B cell (primary cell): ENCODE measurements around the gene GOLGA8T. TPM values are rescaled to one million over a fixed set of nuclear protein-coding genes. Genes with fewer than 3 reads are reported as not detected.
"Not testable (repeated sequence)": the region's sequence is repeated elsewhere in the genome, so short reads cannot be mapped to it uniquely, and the experiment has no call there.

Experiments
- ATAC-seq: fragments of 200-7000 bp; cut with Tn5 transposase; one replicate; pipeline ENCODE4 v1.10.0; 2021; ENCODE audit warnings: low read depth, mild to moderate bottlenecking, moderate number of reproducible peaks, moderate library complexity
- CTCF ChIA-PET: fragments of 350-600 bp; sonication (Branson Sonifier 250); formaldehyde crosslinking; loops from one replicate; lab custom pipeline; 2021; ENCODE audit warnings: antibody characterized with exemption, inconsistent platforms; lab: Charles Lee
- POLR2A ChIA-PET: fragments of 350-600 bp; sonication (Branson Sonifier 250); formaldehyde crosslinking; loops from one replicate; lab custom pipeline; 2021; ENCODE audit warnings: antibody characterized with exemption; lab: Charles Lee
- DNase-seq: peaks from one replicate; pipeline ENCODE4 v3.0.0; 2013
- H2AFZ ChIP-seq: 2 replicates; pipeline ENCODE4 v1.6.1; 2012; ENCODE audit warnings: mild to moderate bottlenecking, low read depth, low read length; ENCODE audit not compliant: insufficient read depth, poor library complexity, severe bottlenecking
- H3K27ac ChIP-seq, 2 donors: 1 replicate in 1 of 2; 2 replicates in 1 of 2; pipeline ENCODE4 v1.5.1; 2012 to 2013; ENCODE audit warnings: low read length in 2 of 2, mild to moderate bottlenecking in 2 of 2, moderate library complexity in 1 of 2
- H3K27me3 ChIP-seq, 4 experiments: fragments of 200-600 bp in 1 of 4; sonication (generic) in 1 of 4; replicated peaks in 1 of 4; 1 replicate in 2 of 4; 2 replicates in 2 of 4; pipeline versions ENCODE4 v1.6.1 to v1.7.0; 2013 to 2016; ENCODE audit warnings: low read length in 3 of 4, mild to moderate bottlenecking in 2 of 4, mixed read lengths in 1 of 4, moderate library complexity in 1 of 4; ENCODE audit not compliant: insufficient read depth in 4 of 4, control insufficient read depth in 3 of 4; ENCODE audit errors: control extremely low read depth in 1 of 4
- H3K36me3 ChIP-seq, 2 experiments: replicated peaks in 1 of 2; 1 replicate in 1 of 2; 2 replicates in 1 of 2; pipeline versions ENCODE4 v1.6.1 to v1.7.1; 2013; ENCODE audit warnings: low read length in 1 of 2; ENCODE audit not compliant: insufficient read depth in 2 of 2, control insufficient read depth in 1 of 2; ENCODE audit errors: control extremely low read depth in 1 of 2, extremely low read depth in 1 of 2
- H3K4me1 ChIP-seq, 2 donors: fragments of 200-600 bp in 1 of 2; sonication (generic) in 1 of 2; 1 replicate in 1 of 2; 2 replicates in 1 of 2; pipeline versions ENCODE4 v1.5.1 to v1.6.1; 2013 to 2017; ENCODE audit warnings: low read length in 2 of 2; ENCODE audit not compliant: control insufficient read depth in 2 of 2, insufficient read depth in 2 of 2
- H3K4me2 ChIP-seq: replicated peaks from 2 replicates; pipeline ENCODE3; 2012; ENCODE audit warnings: mild to moderate bottlenecking, low read depth, low read length; ENCODE audit not compliant: poor library complexity, severe bottlenecking
- H3K4me3 ChIP-seq, 5 experiments: fragments of 200-600 bp in 1 of 5; sonication (generic) in 1 of 5; 1 replicate in 3 of 5; 2 replicates in 2 of 5; pipeline versions ENCODE4 v1.5.1 to v1.7.0; 2011 to 2016; ENCODE audit warnings: low read length in 4 of 5, mild to moderate bottlenecking in 4 of 5, low read depth in 2 of 5, control low read depth in 1 of 5, moderate library complexity in 1 of 5; ENCODE audit not compliant: insufficient read depth in 1 of 5; ENCODE audit errors: control extremely low read depth in 1 of 5, extremely low read depth in 1 of 5
- H3K79me2 ChIP-seq: fragments of 200-600 bp; sonication (generic); one replicate; pipeline ENCODE4 v1.6.0; 2016; ENCODE audit warnings: low read length; ENCODE audit not compliant: control insufficient read depth, insufficient read depth
- H3K9ac ChIP-seq: fragments of 200-600 bp; sonication (generic); 2 replicates; pipeline ENCODE4 v1.6.1; 2017; ENCODE audit warnings: mild to moderate bottlenecking, low read length, moderate library complexity
- H3K9me3 ChIP-seq, 3 donors: one replicate each; pipeline versions ENCODE4 v1.6.1 to v1.7.1; 2013; ENCODE audit warnings: low read length in 2 of 3; ENCODE audit not compliant: control insufficient read depth in 2 of 3, insufficient read depth in 1 of 3; ENCODE audit errors: control extremely low read depth in 1 of 3
- H4K20me1 ChIP-seq: 2 replicates; pipeline ENCODE4 v1.6.0; 2012; ENCODE audit warnings: mild to moderate bottlenecking, low read length; ENCODE audit not compliant: insufficient read depth, control insufficient read depth, poor library complexity, severe bottlenecking
- H3K27ac Mint-ChIP-seq: one replicate; pipeline ENCODE4 v1.8.0; 2021; ENCODE audit warnings: mixed read lengths
- H3K27me3 Mint-ChIP-seq: one replicate; pipeline ENCODE4 v1.8.0; 2021; ENCODE audit warnings: mixed read lengths
- H3K4me1 Mint-ChIP-seq: one replicate; pipeline ENCODE4 v1.8.0; 2021; ENCODE audit warnings: mixed read lengths
- H3K4me3 Mint-ChIP-seq: one replicate; pipeline ENCODE4 v1.8.0; 2021; ENCODE audit warnings: mixed read lengths
- H3K9me3 Mint-ChIP-seq: one replicate; pipeline ENCODE4 v1.8.0; 2022; ENCODE audit warnings: mixed read lengths; ENCODE audit not compliant: insufficient read depth
- whole genome bisulfite sequencing: methylation state at CpG from one replicate; pipeline ENCODE4 v1.1.5; 2013; ENCODE audit warnings: missing lambda C conversion rate; ENCODE audit not compliant: insufficient coverage; 5-methylcytosine and 5-hydroxymethylcytosine counted together
- intact Hi-C: fragments of 100-400 bp; cut with micrococcal nuclease; formaldehyde crosslinking; loops from one replicate; pipeline ENCODE4 v1.10.0; 2022
- polyA minus RNA-seq: library from RNA; depleted of rRNA, polyadenylated mRNA; stranded (reverse); fragments of >200 nt; gene quantifications from 2 replicates; pipeline ENCODE4 v1.2.3, GENCODE V29; 2012
- polyA plus RNA-seq: library from polyadenylated mRNA; depleted of rRNA; stranded (reverse); fragments of >200 nt; gene quantifications from 2 replicates; pipeline ENCODE4 v1.2.3, GENCODE V29; 2012
- total RNA-seq, 2 donors: library from RNA; stranded (reverse); fragments of 120-200 nt in 1 of 2; gene quantifications; 1 replicate in 1 of 2; 2 replicates in 1 of 2; pipeline versions ENCODE4 v1.2.3 to v1.2.4, GENCODE V29; 2013 to 2022

GOLGA8T gene
- 0.71 TPM in 1 of 2 replicates, not detected in the other for total RNA-seq
- total RNA-seq (2013): 0.23 TPM
- polyA plus RNA-seq: not detected in 2 replicates
- 0.21 TPM in 1 of 2 replicates, not detected in the other for polyA minus RNA-seq

- H3K36me3 ChIP-seq, H2AFZ ChIP-seq, H3K27me3 ChIP-seq, H3K27ac Mint-ChIP-seq, H3K79me2 ChIP-seq, H3K9me3 Mint-ChIP-seq, H3K4me2 ChIP-seq, DNase-seq, intact Hi-C loops, ATAC-seq, H3K27ac ChIP-seq, H3K9ac ChIP-seq, H3K4me1 ChIP-seq, H4K20me1 ChIP-seq, H3K4me3 Mint-ChIP-seq, H3K4me3 ChIP-seq, H3K9me3 ChIP-seq, CTCF ChIA-PET, H3K27me3 Mint-ChIP-seq, H3K4me1 Mint-ChIP-seq, POLR2A ChIA-PET: not testable (repeated sequence)
- no CpG with 5 or more reads among the region's 7 CpGs for WGBS
Observed at GRCh38 chr15:30134751-30135150, at the start of gene GOLGA8T. GOLGA8T (plus strand) TSS chr15:30135051; CDS start chr15:30135149, 98 bp downstream.

GRCh38 chr15:30097827-30098226, 37.0 kb upstream of the GOLGA8T start:
- WGBS: no CpG with 5 or more reads among the region's 8 CpGs
- H3K9me3 ChIP-seq, H3K4me1 Mint-ChIP-seq, DNase-seq, H3K9me3 Mint-ChIP-seq, H3K36me3 ChIP-seq, H3K79me2 ChIP-seq, H3K4me2 ChIP-seq, H3K9ac ChIP-seq, H2AFZ ChIP-seq, H3K4me3 ChIP-seq, H3K4me3 Mint-ChIP-seq, POLR2A ChIA-PET, H4K20me1 ChIP-seq, H3K27ac Mint-ChIP-seq, H3K27me3 Mint-ChIP-seq, intact Hi-C loops, H3K4me1 ChIP-seq, H3K27ac ChIP-seq, CTCF ChIA-PET, H3K27me3 ChIP-seq: not testable (repeated sequence)
- peak; percentile 67 for ATAC-seq

DNA sequence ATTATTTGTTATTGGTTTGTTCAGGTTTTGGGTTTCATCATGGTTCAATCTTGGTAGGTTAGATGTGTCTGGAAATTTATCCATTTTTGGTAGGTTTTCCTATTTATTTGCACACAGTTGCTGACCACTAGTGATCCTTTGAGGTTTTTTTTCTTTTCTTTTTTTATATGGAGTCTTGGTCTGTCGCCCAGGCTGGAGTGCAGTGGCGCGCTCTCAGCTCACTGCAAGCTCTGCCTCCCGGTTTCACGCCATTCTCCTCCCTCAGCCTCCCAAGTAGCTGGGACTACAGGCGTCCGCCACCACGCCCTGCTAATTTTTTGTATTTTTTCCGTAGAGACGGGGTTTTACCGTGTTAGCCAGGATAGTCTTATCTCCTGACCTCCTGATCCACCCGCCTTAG, 32.0 kb upstream of the GOLGA8T start:
- H3K4me3 ChIP-seq, H3K27ac Mint-ChIP-seq, H3K4me1 Mint-ChIP-seq, H3K9ac ChIP-seq, H3K27ac ChIP-seq, H3K4me2 ChIP-seq, H3K27me3 Mint-ChIP-seq, CTCF ChIA-PET, H3K9me3 Mint-ChIP-seq, H2AFZ ChIP-seq, H3K36me3 ChIP-seq, POLR2A ChIA-PET, H3K79me2 ChIP-seq, DNase-seq, intact Hi-C loops, H4K20me1 ChIP-seq, H3K4me3 Mint-ChIP-seq, H3K9me3 ChIP-seq, H3K27me3 ChIP-seq, H3K4me1 ChIP-seq, ATAC-seq: not testable (repeated sequence)
- WGBS: no CpG with 5 or more reads among the region's 12 CpGs

DNA sequence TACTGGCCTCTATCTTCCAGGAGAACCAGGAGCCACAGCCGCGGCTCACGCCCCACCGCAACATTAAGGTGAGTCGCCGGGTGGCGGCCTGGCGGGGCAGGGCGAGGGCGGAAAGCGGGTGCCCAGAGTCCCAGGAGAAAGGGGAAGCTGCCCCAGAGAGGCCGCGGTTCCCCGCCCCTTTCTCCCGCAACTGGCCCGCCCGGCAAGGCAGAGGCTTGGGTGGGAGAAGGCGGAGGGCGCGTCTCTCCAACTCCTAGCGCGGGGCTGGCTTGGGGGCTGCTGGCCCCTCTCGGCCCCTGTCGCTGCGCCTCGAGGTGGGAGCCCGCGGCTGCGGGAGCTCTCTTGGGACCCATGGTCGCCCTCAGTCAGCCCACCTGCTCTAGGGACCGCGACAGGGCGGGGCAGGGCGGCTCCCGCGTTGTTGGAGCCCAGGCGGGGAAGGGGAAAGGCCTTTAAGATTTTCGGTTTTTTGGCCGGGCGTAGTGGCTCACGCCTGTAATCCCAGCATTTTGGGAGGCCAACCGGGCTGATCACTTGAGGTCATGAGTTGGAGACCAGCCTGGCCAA, 30.8 kb upstream of the GOLGA8T start:
- H3K4me3 Mint-ChIP-seq: not testable (repeated sequence)
- ATAC-seq: peak; percentile 70
- H3K4me3 ChIP-seq: peak overlapping the region in 3 of 5 experiments; percentile 15 to 39 (median 28)

More for the DNA sequence above, 30.8 kb upstream of the GOLGA8T start:
- CTCF ChIA-PET, H3K9me3 ChIP-seq, POLR2A ChIA-PET, H3K4me2 ChIP-seq, H3K36me3 ChIP-seq, intact Hi-C loops, DNase-seq, H3K9me3 Mint-ChIP-seq, H3K27me3 ChIP-seq, H2AFZ ChIP-seq, H3K4me1 ChIP-seq, H3K9ac ChIP-seq, H3K27me3 Mint-ChIP-seq, H3K4me1 Mint-ChIP-seq, H3K27ac Mint-ChIP-seq, H3K79me2 ChIP-seq, H3K27ac ChIP-seq, H4K20me1 ChIP-seq: not testable (repeated sequence)
- 0% methylated on average over 1 of the region's 42 CpGs for WGBS
